KOPT-K1 (cell line): ENCODE results near the gene ARL8A.
"Not testable (repeated sequence)": the region's sequence is repeated elsewhere in the genome, so short reads cannot be mapped to it uniquely, and the experiment has no call there.

Source experiments
- H3K27ac ChIP-seq: fragments of 200-600 bp; sonication (generic); 2 replicates; pipeline ENCODE4 v1.5.1; 2016; ENCODE audit warnings: antibody characterized with exemption, mild to moderate bottlenecking, low read depth, low read length; ENCODE audit not compliant: poor library complexity, severe bottlenecking
- H3K36me3 ChIP-seq: fragments of 200-600 bp; sonication (generic); 2 replicates; pipeline ENCODE4 v1.5.1; 2017; ENCODE audit warnings: antibody characterized with exemption, mild to moderate bottlenecking, low read length, moderate library complexity; ENCODE audit not compliant: insufficient read depth
- H3K9me3 ChIP-seq: fragments of 200-600 bp; sonication (generic); 2 replicates; pipeline ENCODE4 v1.5.1; 2017; ENCODE audit warnings: antibody characterized with exemption, low read length, mild to moderate bottlenecking; ENCODE audit not compliant: insufficient read depth, poor library complexity, severe bottlenecking

The ARL8A gene

GRCh38 chr1:202125611-202126010, 18.9 kb downstream of the ARL8A start:
- Histone ChIP-seq H3K9me3 (no peaks in the 10 kb centered on the region), H3K36me3 (no peaks in the 10 kb centered on the region), H3K27ac (no peak overlapping the region)

GRCh38 chr1:202124142-202124541, 20.4 kb downstream of the ARL8A start:
- Histone ChIP-seq H3K9me3 (no peaks in the 10 kb centered on the region), H3K36me3 (no peaks in the 10 kb centered on the region), H3K27ac (no peak overlapping the region)

GRCh38 chr1:202123336-202123813, 21.2 kb downstream of the ARL8A start:
- no peaks in the 10 kb centered on the region for H3K36me3 ChIP-seq
- H3K9me3 ChIP-seq = no peaks in the 10 kb centered on the region
- no peak overlapping the region for H3K27ac ChIP-seq

- H3K9me3 ChIP-seq = no peaks in the 10 kb centered on the region
- H3K27ac ChIP-seq = no peak within 1 kb of the TSS
Measured at GRCh38 chr1:202122639-202123335, 21.8 kb downstream of the ARL8A start, which contains the start of gene GPR37L1. GPR37L1 (plus strand) TSS chr1:202122917; CDS start chr1:202122964, 47 bp downstream.

GRCh38 chr1:202121006-202121405, 23.5 kb downstream of the ARL8A start:
- Histone ChIP-seq H3K9me3 (no peaks in the 10 kb centered on the region), H3K27ac (no peak overlapping the region), H3K36me3 (no peaks in the 10 kb centered on the region)

More at GRCh38 chr1:202122639-202123335, 21.8 kb downstream of the ARL8A start, which contains the start of gene GPR37L1:
- no peaks in the 10 kb centered on the region for H3K36me3 ChIP-seq

- H3K27ac ChIP-seq = no peak overlapping the region
- no peaks in the 10 kb centered on the region for H3K9me3 ChIP-seq
- H3K36me3 ChIP-seq = no peaks in the 10 kb centered on the region
Measured at GRCh38 chr1:202117898-202118371, 26.6 kb downstream of the ARL8A start.

- no peak overlapping the region for H3K27ac ChIP-seq
- no peaks in the 10 kb centered on the region for H3K36me3 ChIP-seq
- H3K9me3 ChIP-seq = no peaks in the 10 kb centered on the region
Measured at GRCh38 chr1:202116287-202116686, 28.2 kb downstream of the ARL8A start.

GRCh38 chr1:202113690-202114300, 30.7 kb downstream of the ARL8A start:
- no peak overlapping the region for H3K27ac ChIP-seq
- H3K9me3 ChIP-seq = no peaks in the 10 kb centered on the region
- no peaks in the 10 kb centered on the region for H3K36me3 ChIP-seq

- no peaks in the 10 kb centered on the region for H3K9me3 ChIP-seq
- H3K36me3 ChIP-seq = no peaks in the 10 kb centered on the region
- H3K27ac ChIP-seq = no peak overlapping the region
Measured at GRCh38 chr1:202112859-202113689, 31.5 kb downstream of the ARL8A start.

- H3K36me3 ChIP-seq, H3K9me3 ChIP-seq, H3K27ac ChIP-seq: not testable (repeated sequence)
Measured at GRCh38 chr1:202111589-202111988, 32.9 kb downstream of the ARL8A start.

GRCh38 chr1:202110977-202111376, 33.6 kb downstream of the ARL8A start:
- H3K36me3 ChIP-seq = no peaks in the 10 kb centered on the region
- H3K27ac ChIP-seq = no peak overlapping the region
- no peaks in the 10 kb centered on the region for H3K9me3 ChIP-seq

- no peaks in the 10 kb centered on the region for H3K9me3 ChIP-seq
- H3K36me3 ChIP-seq = no peaks in the 10 kb centered on the region
- H3K27ac ChIP-seq = no peak overlapping the region
Measured at GRCh38 chr1:202107801-202108731, 36.5 kb downstream of the ARL8A start.

GRCh38 chr1:202107321-202107761, 37.2 kb downstream of the ARL8A start:
- no peaks in the 10 kb centered on the region for H3K9me3 ChIP-seq
- H3K36me3 ChIP-seq = no peaks in the 10 kb centered on the region
- H3K27ac ChIP-seq = no peak overlapping the region
